CD4-positive, alpha-beta T cell treated with Interleukin-6 at 100 ng/mL for 8 hours (primary cell): Measurements from ENCODE around the gene ZFP3.
"Not testable (repeated sequence)": the region's sequence is repeated elsewhere in the genome, so short reads cannot be mapped to it uniquely, and the experiment has no call there.

Source experiments
- DNase-seq: peaks from one replicate; pipeline ENCODE4 v3.0.0-alpha.2; 2020; ENCODE audit warnings: mixed read lengths, low spot score

The ZFP3 gene

DNA sequence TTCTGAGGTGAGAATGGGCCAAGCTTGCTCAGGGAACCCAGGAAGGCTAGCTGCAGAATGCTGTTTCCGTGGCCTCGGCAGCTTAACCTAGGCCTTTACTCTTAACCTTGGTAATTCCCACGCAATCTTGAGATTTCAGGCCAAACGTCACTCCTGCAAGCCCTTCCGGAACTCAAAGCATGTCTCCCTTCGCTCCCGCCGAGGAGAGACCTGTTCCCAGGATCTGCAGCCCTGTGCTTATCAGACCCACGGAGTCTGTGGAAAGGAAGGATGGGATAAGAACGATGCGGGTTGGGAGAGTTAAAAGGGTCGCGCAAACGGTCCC lies 524 bp upstream of the ZFP3 start:
- no peak for DNase-seq

DNA sequence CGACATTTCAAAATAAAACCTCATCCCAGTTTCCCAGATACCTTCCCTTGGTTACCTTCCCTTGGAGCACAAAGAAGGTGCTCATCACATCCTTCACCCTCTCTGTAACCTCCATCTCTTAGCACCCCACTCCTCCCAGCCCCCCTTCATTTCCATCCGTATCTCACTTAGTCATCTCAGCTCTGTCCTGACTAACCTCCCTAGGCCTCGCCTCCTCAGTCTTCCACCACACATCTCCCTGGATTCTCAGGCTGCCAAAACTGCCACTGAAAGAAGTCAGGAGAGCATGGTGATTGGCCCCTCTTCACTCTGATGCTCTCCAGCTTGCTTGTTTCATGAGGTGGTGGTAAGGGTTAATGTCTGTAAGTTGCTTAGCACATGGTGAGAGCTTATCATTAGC lies 2.3 kb downstream of the ZFP3 start:
- DNase-seq, result no peak

DNA sequence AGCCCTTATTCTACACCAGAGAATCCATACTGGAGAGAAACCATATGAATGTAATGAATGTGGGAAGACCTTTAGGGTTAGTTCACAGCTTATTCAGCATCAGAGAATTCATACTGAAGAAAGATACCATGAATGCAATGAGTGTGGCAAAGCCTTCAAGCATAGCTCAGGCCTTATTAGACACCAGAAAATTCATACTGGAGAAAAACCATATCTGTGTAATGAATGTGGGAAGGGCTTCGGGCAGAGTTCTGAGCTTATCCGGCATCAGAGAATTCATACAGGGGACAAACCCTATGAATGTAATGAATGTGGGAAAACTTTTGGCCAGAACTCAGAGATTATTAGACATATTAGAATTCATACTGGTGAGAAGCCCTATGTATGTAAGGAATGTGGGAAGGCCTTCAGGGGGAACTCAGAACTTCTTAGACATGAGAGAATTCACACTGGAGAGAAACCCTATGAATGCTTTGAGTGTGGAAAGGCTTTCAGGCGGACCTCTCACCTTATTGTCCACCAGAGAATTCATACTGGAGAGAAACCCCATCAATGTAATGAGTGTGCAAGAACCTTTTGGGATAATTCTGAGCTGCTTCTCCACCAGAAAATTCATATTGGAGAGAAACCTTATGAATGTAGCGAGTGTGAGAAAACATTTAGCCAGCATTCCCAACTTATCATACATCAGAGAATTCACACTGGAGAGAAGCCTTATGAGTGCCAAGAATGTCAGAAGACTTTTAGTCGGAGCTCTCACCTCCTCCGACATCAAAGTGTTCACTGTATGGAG lies 14.1 kb downstream of the ZFP3 start:
- DNase-seq, result no peak

DNA sequence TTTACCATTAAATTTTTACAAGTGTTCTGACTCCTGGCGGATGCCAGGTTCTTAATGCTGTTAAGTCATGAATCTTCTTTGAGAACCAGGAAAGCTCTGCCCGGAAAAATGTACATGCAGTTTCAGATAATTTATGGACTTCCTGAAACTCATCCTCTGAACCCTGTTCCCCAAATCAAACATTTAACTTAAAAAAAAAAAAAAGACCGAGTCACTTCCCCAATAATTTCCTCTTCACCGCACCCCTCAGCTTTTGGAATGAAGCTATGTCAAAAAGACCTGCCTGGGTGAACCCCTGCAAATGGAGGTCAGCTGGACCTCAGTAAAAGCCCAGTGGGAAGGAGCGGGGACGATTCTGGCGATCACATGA lies 18.4 kb downstream of the ZFP3 start:
- no peak for DNase-seq

DNA sequence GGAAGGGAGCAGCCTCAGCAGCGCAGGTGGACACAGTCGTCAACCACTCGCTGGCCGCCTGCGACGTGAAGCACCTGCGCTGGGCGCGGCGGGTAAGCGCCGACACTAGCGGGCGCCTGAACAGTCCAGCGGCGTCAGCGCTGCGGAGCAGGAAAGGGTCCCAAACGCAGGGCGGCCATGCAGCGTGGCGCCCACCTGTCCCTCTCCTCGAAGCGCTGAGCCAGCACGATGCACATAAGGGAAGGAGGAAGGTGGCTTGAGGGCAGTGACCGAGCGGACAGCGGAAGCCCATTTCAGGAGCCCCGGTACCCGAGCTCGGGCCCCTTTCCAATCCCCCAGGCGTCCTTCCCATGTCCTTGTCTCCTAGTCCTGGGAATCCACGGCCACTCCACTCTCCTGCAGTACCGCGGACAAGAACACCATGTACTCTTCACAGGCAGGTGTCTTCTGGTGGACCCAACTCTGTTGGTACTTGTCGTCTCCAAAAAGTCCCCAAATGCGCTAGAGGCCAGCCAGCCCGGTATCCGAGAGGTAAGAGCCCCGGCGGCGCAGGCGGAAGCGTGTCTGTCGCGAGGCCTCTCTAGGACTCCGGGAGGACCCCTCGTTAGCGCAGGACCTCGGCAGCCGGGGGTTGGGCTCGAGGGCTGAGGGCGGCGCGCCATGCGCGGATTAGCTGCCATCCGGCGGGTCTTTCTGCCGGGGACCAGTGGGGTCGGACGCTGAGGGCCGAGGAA lies 19.0 kb downstream of the ZFP3 start:
- peak; percentile 26 for DNase-seq

DNA sequence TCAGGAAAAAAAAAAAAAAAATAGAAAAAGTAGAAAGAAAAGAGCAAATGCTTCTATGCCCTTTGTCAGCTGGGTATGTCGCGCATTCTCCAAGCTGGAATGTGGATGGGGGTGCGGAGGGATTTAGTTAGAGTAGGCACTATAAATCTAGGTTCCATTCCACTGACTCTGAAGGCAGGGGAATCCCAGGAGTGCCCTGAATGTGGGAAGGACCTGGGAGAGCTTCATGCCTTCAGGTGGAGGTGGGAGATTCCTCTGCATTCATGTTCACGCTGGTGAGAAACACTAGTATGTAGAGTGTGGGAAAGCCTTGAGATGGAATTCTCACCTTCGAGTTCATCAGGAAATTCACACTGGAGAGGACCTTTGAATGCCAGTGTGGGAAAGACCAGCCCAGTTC lies 21.0 kb downstream of the ZFP3 start:
- no peak for DNase-seq

DNA sequence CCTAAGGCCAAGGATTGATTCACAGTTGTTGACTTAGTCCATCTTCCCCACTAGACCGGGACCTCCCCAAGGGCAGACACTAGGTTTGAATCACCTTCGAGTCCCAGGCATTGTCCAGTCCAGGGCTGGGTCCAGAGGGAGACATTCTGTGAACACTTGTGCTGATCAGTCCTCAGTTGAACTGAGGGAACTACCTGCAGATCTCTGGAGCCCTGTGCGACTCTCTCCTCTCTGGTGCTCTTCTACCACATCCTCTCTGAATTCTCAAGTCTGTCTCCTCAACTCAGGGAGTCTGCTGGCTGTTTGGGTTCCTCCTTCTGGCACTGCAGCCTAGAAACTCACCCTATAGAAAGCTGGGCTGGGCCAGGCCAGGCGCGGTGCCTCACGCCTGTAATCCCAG lies 22.6 kb downstream of the ZFP3 start:
- DNase-seq, result no peak

DNA sequence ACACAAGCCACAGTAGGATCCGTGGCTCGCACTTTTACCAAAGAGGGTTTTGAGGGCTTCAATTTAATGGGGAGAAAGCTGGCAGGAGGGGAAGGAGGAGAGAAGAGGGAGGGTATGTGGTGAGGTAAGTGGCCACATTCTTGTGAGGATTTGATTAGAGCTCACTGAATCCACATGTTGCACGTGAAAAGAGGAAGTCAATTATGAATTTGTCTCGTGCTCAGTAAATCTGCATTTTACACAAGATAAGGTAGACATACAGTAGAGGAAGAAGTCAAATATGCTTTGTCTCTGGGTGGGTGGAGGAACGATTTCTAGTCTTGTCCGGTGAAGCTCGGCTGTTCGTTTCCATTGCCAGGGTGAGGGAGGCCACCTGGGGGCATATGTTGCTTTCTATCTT lies 32.5 kb downstream of the ZFP3 start:
- no peak for DNase-seq

DNA sequence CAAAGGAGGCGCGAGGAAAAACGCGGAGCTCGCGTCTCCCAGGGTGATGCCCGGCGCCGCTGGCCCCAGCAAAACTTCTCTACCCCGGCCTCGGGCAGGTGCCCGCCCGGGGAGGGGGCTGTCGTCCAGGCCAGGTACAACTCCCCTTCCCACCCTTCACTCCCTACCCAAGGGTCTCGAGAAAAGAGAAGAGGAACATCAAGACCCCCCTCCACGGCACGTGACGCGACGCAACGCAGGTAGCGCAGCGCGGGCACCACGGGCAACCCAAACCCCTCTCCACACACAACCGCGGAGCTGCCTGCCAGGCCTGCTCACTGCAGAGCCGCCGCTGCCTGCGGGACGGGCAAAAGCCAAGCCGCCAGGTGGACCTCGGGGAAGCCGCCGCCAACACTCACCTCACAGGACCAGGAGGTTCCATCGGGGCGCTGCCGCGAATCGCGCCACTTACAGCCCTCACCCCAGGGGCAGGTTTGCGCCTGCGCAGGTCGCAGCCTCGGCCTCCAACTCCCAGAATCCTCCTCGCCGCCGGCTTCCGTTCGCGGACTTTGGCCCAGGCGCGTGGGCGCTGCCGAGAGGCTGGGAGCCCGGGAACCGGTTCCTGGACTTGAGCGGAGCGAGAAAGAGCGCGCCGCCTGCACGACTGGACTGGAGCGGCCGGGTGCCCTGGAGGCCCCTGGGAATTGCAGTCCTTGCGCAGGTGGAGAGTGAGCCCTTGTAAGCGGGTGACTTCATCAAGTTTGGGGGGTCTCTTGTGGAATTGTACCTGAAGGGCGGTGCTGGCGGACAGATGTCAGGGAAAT lies 33.3 kb downstream of the ZFP3 start, which contains the start of gene ZNF232:
ZNF232 (minus strand) TSS at position 477 of the 803 bp plus-strand sequence; CDS start at position 421, 56 bp downstream.
- peak; percentile 90 for DNase-seq

DNA sequence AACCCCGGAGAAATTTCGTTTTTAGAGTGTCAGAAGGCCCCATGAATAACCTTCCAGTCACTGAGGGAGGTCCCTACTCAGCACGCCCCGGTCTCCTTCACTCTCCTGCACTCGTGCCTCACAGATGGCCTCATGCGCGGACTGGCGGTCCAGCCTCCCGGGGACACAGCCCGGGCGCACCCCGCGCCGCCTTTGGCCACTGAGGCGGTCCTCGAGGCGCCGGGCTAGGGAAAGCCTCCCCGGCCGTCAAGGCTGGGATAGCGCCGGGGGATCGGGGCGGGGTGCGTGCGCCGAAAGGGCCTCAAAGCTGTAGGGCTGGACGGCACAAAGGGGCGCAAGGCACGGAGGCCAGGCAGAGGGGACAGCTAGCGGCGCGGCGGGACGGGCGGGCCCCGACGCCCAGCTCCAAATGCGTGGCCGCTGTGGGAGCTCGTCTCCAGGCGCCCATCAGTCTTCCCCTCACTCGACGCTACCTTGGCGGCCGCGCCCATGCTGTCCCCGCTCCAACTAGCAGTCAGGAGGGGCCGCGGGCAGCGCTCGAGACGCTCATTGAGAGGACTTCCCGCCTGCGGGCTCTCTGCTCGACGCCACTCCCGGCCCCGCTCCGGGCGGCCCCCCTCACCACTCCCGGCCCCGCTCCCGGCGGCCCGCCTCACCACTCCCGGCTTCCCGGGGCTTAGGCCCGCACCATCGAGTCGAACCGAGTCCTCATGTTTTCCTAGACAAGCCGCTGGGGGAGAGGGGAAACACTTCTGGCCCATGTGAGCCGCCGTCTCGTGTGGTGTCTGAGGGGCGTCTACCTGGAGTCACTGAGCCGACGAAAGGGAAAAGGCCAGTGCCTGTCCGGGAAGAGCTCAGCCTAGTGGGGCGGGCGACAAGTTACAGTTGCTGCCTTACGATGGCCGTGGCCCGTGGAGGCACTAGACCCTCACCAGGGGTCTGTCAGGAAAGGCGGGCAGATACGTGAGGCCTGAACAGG lies 37.7 kb downstream of the ZFP3 start, which contains the start of gene USP6:
USP6 (plus strand) TSS at position 360 of the 979 bp plus-strand sequence. CDS start 14,336 bp downstream, outside the sequence.
- no peak for DNase-seq

DNA sequence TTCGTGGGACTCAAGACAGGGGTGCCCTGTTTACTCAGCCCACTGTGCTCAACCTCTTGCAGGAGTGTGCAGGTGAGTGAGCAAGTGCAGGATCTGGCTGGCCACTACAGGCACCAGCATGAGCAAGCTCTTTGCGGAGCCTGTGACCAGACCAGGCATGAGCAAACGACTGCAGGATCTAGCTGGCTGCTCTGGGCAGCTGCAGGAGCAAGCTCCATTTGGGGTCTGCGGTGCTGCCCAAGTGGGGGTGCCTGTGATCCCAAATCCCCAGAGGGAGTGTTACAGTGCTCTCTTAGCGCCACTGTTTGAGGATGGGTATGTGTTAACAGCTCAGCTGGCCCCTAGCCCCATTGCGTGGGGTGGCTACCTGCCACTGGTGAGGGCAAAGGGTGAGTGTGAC lies 40.0 kb downstream of the ZFP3 start:
- DNase-seq, result no peak

DNA sequence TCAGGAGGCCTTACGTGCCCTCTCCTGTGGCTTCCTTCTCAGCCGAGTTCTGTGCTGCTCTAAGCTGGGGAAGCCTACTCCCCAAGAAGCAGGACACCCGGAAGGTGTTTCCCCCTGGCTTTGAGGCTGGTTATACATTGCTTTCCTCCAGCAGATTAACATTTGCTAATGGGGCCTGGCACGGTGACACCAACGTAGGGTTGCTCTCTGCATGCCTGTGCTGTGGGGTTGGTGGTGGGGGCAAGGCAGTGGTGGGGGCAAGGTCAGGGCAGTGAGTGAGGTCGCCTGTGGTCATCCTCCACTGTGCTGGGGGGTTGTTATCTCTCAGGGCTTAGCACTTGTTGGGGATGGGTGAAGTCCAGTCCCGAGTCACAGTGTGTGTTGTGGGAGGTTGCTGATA lies 41.8 kb downstream of the ZFP3 start:
- DNase-seq, result no peak

DNA sequence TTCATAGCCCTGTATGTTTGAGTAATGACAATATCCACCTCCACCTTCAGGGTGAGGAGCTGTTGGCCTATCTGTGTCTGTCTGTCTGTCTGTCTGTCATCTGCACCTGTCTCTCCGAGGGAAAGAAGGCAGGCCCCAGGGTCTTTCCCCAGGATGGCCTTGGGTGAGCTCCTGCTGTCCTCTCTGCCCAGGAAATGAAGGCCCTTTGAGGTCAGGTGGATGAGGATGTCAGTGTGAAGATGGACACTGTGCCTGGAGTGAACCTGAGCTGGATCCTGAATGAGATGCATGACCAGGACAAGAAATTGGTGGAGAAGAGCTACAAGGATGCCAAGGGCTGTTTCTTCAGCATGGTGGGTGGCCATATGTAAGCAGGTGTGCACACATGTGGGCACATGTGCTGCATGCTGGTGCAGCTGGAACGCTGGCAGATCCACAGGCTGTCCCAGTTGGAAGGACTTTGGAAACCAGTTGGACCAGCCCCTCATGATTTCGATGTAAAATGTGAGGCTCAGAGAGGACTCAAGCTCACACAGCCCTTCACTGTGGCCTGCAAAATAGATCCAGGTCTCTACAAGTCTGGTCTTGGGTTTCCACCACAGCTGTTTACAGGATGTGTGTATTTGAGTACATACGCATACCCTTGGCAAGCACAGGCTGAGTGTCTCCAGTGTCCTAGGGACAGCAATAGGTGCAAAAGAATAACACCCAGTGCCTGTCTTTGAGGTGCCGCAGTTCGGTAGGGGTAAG lies 42.3 kb downstream of the ZFP3 start:
- DNase-seq, result not testable (repeated sequence)

DNA sequence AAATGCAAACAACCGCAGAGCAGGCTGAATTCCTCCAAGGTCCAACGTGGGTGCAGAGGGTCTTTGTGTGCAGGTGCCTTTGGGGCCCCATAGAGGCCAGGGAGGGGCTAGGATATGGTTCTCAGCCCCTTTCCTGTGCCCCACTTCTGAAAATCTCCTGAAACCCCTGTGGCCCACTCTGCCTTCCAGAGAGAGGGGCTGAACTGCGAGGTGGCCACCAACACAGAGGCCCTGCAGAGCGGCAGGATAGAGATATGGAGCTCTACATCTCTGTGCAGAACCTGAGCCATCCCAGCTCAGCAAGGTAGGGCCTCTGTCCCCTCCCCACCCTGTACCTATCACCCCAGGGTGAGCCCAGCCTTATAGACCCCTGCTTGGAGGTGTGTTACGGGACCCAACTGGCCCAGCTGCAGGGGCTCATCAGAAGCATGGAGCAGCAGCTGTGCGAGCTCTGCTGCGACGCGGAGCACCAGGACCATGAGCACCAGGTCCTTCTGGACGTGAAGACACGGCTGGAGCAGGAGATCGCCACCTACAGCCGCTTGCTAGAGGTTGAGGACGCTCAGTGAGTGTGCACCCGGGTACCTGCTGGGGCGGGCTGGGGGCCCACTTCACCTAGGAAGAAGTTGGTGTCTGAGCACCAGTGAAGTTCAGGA lies 43.0 kb downstream of the ZFP3 start:
- DNase-seq, result no peak

DNA sequence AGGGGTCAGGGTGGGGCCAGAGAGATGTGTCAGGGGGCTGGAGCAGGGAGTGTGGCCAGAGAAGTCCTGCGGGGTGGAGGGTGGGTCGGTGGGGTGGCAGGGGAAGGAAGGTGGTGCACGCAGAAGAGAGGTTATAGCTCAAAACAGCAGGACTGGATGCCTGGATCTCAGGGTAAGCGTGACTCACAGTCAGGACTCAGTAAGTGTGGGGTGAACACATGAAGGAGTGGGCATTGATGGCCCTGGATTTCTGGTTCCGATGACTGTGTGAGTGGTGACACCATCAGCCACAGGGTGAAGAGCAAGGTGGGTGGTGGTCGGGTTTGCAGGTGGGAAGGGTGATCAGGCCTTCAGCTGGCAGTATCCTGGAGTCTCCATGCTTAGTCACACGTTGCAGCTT lies 43.8 kb downstream of the ZFP3 start:
- not testable (repeated sequence) for DNase-seq

DNA sequence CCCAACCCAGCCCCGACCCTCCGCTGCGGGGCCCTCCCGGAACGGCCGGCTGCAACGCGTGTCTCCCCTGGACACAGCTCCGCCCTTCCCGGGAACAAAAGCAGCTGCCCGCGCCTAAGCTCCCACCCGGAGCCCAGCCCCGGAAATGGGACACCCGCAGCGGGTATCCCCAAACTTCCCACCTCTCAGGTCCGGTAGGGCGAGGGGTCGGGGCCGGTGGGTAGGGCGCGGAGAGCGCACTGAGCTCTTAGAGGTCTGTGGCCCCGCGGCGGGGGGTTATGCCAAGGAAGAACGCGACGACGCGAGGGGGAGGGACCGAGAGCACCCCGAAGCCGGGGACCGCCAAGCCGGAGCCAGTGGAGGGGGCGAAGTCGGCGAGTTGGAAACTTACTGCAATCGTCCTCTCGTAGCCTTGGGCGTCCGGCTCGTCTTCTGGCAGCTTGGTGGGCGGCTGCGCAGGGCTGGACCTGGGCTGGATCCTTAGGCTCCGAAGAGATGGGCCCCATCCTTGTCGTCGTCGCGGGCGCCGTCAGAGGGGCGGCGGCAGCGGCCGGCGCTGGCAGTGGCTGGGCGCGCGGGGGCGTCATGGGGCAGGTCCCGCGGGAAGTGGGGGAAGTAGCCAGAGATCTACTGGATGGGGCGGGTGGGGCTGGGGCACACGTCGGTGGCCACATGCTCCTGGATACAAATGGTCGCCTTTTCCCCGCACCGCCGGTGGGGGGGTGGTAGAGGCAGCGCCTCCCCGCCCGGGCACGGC lies 44.5 kb downstream of the ZFP3 start:
- DNase-seq, result no peak

DNA sequence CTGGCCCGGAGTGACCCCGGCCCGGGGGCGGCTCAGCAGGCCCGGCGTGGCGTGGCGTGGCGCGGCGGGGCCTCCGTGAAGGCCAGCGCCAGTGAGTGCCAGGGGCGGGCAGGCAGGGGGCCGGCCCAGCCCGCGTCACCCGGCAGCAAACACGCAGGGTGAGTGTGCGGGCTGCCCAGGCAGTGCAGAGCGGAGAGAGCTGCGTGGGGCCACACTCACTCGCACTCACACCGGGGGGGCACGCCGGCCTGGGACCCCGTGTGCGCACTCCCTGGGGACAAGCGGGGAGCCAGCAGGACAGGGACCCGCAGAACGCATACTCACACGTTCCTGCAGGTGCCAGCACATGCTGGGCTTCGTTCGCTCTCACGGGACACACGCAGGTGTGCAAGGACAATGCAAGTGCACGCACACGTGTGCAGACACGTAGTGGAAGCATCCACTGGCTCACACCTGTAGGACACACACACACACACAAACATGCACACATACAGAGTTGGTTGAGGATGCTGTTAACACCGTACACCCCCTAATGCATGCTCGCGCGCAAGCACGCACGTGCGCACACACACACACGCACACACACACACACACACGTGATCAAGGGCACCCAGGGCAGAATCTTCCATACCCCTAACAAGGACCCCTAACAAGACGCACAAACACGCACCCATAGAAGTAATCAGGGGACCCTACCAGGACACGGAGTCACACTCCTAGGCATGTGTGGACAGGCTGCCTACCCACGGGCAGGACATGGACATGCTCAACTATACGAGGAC lies 45.3 kb downstream of the ZFP3 start:
- no peak for DNase-seq

DNA sequence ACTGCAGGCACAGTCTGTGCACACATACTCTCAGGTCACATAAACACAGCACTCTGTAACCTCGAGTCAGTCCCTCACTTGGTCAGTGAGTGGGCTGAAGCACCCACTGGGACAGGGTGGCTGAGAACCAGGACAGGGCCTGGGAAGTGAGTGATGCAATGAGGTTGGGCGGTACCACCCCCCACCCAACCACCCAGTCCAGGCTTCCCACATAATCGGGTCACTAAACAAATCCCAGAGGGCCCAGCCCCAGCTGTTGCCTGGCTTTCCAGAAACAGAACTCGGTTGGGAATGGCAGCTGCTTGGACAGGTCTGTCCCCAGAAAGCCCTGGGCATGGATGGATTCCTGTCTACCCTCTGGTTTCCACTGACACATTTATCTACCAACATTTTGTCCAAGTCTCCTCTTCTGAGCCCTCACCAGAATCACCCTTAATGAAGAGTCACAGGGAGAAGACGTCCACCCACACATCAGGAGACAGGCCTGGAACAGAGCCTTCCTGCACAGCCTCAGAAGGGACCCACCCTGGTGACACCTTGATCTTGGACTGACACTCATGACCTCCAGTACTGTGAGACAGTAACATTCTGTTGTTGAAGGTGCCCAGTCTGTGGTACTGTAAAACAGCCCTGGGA lies 46.0 kb downstream of the ZFP3 start:
- not testable (repeated sequence) for DNase-seq
